ENCODE results near the gene PDE8B. TPM values are rescaled to one million over a fixed set of nuclear protein-coding genes. Genes with fewer than 3 reads are reported as not detected.

PDE8B gene
- total and polyA plus RNA-seq, 2 experiments from 2014 or later, result 0.45 to 0.91 TPM

GRCh38 chr5:77319117-77319804 lies 108.8 kb downstream of the PDE8B start:
- Mint-ChIP-seq H3K36me3 (ENCODE audit: low read depth) (no peaks in the 10 kb centered on the region), H3K27ac (no peak overlapping the region), H3K27me3 (ENCODE audit: insufficient read depth, low read depth, poor library complexity) (no peaks in the 10 kb centered on the region), H3K4me3 (no peak overlapping the region), H3K9me3 (no peaks in the 10 kb centered on the region), H3K4me1 (peaks cover 22% of the 10 kb centered on the region)
- Histone ChIP-seq H2AFZ (no peak overlapping the region), H3K4me2 (no peak overlapping the region), H3K9me2 (ENCODE audit: insufficient read depth) (no peaks in the 10 kb centered on the region), H3F3A (replicated peaks; ENCODE audit: low read depth) (no peaks in the 10 kb centered on the region), H3K4me1 (ENCODE audit: insufficient read depth) (peaks cover 23% of the 10 kb centered on the region), H3K4me3 (no peak overlapping the region), H3K27me3 (ENCODE audit: insufficient read depth) (no peaks in the 10 kb centered on the region), H3K27ac (ENCODE audit: low read depth) (no peak overlapping the region), H4K20me1 (replicated peaks; ENCODE audit: insufficient read depth) (no peaks in the 10 kb centered on the region), H3K79me2 (replicated peaks; ENCODE audit: insufficient read depth) (no peaks in the 10 kb centered on the region), H3K36me3 (ENCODE audit: insufficient read depth) (no peaks in the 10 kb centered on the region)
- TF ChIP-seq NANOG (IDR thresholded peaks at IDR 0.05; ENCODE audit: borderline replicate concordance), result no peak
- no peak for ATAC-seq
- no peak for DNase-seq (ENCODE audit: low spot score)

GRCh38 chr5:77321793-77322394 lies 111.4 kb downstream of the PDE8B start:
- ATAC-seq (peak; percentile 96), DNase-seq (ENCODE audit: low spot score) (peak; percentile 73)
- peak overlapping the region; percentile 45; the same call in 1 of the 2 replicates for H3K4me2 ChIP-seq
- TF ChIP-seq ZNF114 (CRISPR knock-in tag; IDR thresholded peaks at IDR 0.05) (no peak), NANOG (IDR thresholded peaks at IDR 0.05; ENCODE audit: borderline replicate concordance) (no peak), POLR2AphosphoS5 (IDR thresholded peaks at IDR 0.05; ENCODE audit: low read depth) (no peak), REST (IDR thresholded peaks at IDR 0.05; ENCODE audit: unreplicated experiment) (no peak), EZH2phosphoT487 (IDR thresholded peaks at IDR 0.05; ENCODE audit: unreplicated experiment) (no peak), CREB1 (CRISPR knock-in tag; IDR thresholded peaks at IDR 0.05; ENCODE audit: low read depth) (no peak)
- TF ChIP-seq, protein P1, sequence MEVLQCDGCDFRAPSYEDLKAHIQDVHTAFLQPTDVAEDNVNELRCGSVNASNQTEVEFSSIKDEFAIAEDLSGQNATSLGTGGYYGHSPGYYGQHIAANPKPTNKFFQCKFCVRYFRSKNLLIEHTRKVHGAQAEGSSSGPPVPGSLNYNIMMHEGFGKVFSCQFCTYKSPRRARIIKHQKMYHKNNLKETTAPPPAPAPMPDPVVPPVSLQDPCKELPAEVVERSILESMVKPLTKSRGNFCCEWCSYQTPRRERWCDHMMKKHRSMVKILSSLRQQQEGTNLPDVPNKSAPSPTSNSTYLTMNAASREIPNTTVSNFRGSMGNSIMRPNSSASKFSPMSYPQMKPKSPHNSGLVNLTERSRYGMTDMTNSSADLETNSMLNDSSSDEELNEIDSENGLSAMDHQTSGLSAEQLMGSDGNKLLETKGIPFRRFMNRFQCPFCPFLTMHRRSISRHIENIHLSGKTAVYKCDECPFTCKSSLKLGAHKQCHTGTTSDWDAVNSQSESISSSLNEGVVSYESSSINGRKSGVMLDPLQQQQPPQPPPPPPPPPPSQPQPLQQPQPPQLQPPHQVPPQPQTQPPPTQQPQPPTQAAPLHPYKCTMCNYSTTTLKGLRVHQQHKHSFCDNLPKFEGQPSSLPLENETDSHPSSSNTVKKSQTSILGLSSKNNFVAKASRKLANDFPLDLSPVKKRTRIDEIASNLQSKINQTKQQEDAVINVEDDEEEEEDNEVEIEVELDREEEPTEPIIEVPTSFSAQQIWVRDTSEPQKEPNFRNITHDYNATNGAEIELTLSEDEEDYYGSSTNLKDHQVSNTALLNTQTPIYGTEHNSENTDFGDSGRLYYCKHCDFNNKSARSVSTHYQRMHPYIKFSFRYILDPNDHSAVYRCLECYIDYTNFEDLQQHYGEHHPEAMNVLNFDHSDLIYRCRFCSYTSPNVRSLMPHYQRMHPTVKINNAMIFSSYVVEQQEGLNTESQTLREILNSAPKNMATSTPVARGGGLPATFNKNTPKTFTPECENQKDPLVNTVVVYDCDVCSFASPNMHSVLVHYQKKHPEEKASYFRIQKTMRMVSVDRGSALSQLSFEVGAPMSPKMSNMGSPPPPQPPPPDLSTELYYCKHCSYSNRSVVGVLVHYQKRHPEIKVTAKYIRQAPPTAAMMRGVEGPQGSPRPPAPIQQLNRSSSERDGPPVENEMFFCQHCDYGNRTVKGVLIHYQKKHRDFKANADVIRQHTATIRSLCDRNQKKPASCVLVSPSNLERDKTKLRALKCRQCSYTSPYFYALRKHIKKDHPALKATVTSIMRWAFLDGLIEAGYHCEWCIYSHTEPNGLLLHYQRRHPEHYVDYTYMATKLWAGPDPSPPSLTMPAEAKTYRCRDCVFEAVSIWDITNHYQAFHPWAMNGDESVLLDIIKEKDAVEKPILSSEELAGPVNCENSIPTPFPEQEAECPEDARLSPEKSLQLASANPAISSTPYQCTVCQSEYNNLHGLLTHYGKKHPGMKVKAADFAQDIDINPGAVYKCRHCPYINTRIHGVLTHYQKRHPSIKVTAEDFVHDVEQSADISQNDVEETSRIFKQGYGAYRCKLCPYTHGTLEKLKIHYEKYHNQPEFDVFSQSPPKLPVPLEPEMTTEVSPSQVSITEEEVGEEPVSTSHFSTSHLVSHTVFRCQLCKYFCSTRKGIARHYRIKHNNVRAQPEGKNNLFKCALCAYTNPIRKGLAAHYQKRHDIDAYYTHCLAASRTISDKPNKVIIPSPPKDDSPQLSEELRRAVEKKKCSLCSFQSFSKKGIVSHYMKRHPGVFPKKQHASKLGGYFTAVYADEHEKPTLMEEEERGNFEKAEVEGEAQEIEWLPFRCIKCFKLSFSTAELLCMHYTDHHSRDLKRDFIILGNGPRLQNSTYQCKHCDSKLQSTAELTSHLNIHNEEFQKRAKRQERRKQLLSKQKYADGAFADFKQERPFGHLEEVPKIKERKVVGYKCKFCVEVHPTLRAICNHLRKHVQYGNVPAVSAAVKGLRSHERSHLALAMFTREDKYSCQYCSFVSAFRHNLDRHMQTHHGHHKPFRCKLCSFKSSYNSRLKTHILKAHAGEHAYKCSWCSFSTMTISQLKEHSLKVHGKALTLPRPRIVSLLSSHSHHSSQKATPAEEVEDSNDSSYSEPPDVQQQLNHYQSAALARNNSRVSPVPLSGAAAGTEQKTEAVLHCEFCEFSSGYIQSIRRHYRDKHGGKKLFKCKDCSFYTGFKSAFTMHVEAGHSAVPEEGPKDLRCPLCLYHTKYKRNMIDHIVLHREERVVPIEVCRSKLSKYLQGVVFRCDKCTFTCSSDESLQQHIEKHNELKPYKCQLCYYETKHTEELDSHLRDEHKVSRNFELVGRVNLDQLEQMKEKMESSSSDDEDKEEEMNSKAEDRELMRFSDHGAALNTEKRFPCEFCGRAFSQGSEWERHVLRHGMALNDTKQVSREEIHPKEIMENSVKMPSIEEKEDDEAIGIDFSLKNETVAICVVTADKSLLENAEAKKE (CRISPR knock-in tag; IDR thresholded peaks at IDR 0.05), result peak; percentile 24; the same call in 1 of the 2 replicates
- no peaks in the 10 kb centered on the region for H3F3A ChIP-seq (replicated peaks; ENCODE audit: low read depth)
- H2AFZ ChIP-seq, result no peak overlapping the region
- H3K4me3 ChIP-seq, result peak overlapping the region; percentile 9; the same call in 1 of the 2 replicates
- H3K36me3 ChIP-seq (ENCODE audit: insufficient read depth), result no peaks in the 10 kb centered on the region
- Mint-ChIP-seq H3K27ac (peak overlapping the region; percentile 15; the same call in 1 of the 2 replicates), H3K4me1 (peaks cover 22% of the 10 kb centered on the region), H3K36me3 (ENCODE audit: low read depth) (no peaks in the 10 kb centered on the region), H3K27me3 (ENCODE audit: insufficient read depth, low read depth, poor library complexity) (no peaks in the 10 kb centered on the region), H3K9me3 (no peaks in the 10 kb centered on the region), H3K4me3 (no peak overlapping the region; the same call in 1 of the 3 replicates)
- H3K27me3 ChIP-seq (ENCODE audit: insufficient read depth), result no peaks in the 10 kb centered on the region
- peaks cover 23% of the 10 kb centered on the region for H3K4me1 ChIP-seq (ENCODE audit: insufficient read depth)
- no peaks in the 10 kb centered on the region for H4K20me1 ChIP-seq (replicated peaks; ENCODE audit: insufficient read depth)
- no peaks in the 10 kb centered on the region for H3K79me2 ChIP-seq (replicated peaks; ENCODE audit: insufficient read depth)
- no peaks in the 10 kb centered on the region for H3K9me2 ChIP-seq (ENCODE audit: insufficient read depth)
- no peak overlapping the region for H3K27ac ChIP-seq (ENCODE audit: low read depth)

All from GM23338 (cell line).